Spleen (tissue), 11 donors: ENCODE data around the gene CSH1. TPM values are rescaled to one million over a fixed set of nuclear protein-coding genes. Genes with fewer than 3 reads are reported as not detected.
"Not testable (repeated sequence)": the region's sequence is repeated elsewhere in the genome, so short reads cannot be mapped to it uniquely, and the experiment has no call there.

Experiments used
- DNase-seq: peaks from one replicate; pipeline ENCODE4 v3.0.0-alpha.2; 2020
- H3K27ac ChIP-seq, 8 donors: fragments of 200-600 bp; sonication (generic) in 7 of 8; 1 replicate in 4 of 8; 2 replicates in 4 of 8; pipeline versions ENCODE4 v1.5.0 to v1.8.0; 2016 to 2021; ENCODE audit warnings: inconsistent platforms in 4 of 8, mild to moderate bottlenecking in 4 of 8, moderate library complexity in 1 of 8
- H3K27me3 ChIP-seq, 7 donors: fragments of 200-600 bp; sonication (generic) in 6 of 7; replicated peaks in 1 of 7; 1 replicate in 4 of 7; 2 replicates in 3 of 7; pipeline versions ENCODE4 v1.5.0 to v1.8.0; 2016 to 2021; ENCODE audit warnings: inconsistent platforms in 3 of 7, mild to moderate bottlenecking in 1 of 7
- H3K36me3 ChIP-seq, 6 donors: fragments of 200-600 bp; sonication (generic) in 5 of 6; 1 replicate in 4 of 6; 2 replicates in 2 of 6; pipeline versions ENCODE4 v1.5.0 to v1.8.0; 2016 to 2021; ENCODE audit warnings: inconsistent platforms in 2 of 6
- H3K4me1 ChIP-seq, 6 donors: fragments of 200-600 bp; sonication (generic) in 5 of 6; 1 replicate in 3 of 6; 2 replicates in 3 of 6; pipeline versions ENCODE4 v1.5.0 to v1.8.0; 2016 to 2021; ENCODE audit warnings: inconsistent platforms in 3 of 6
- H3K4me3 ChIP-seq, 8 donors: fragments of 200-600 bp; sonication (generic) in 7 of 8; 1 replicate in 4 of 8; 2 replicates in 4 of 8; pipeline versions ENCODE4 v1.5.0 to v1.8.0; 2016 to 2021; ENCODE audit warnings: inconsistent platforms in 4 of 8, mild to moderate bottlenecking in 4 of 8, moderate library complexity in 2 of 8
- H3K9me3 ChIP-seq, 8 donors: fragments of 200-600 bp; sonication (generic) in 7 of 8; 1 replicate in 4 of 8; 2 replicates in 4 of 8; pipeline versions ENCODE4 v1.5.0 to v1.8.0; 2016 to 2021; ENCODE audit warnings: inconsistent platforms in 4 of 8
- POLR2A ChIP-seq, 3 donors: fragments of 450-650 bp; IDR thresholded peaks; one replicate each; pipeline ENCODE4 v1.5.1; 2017; ENCODE audit warnings: antibody characterized with exemption in 3 of 3, mild to moderate bottlenecking in 1 of 3
- POLR2AphosphoS5 ChIP-seq, 3 donors: sonication (generic); formaldehyde crosslinking; IDR thresholded peaks; one replicate each; pipeline ENCODE4 v1.5.1; 2017; ENCODE audit warnings: antibody characterized with exemption in 3 of 3
- WGBS, 5 donors: extraction: QIAGEN DNeasy Blood & Tissue Kit in 3 of 5; methylation state at CpG; one replicate each; pipeline versions ENCODE4 v1.1.5 to v1.1.7; 2013 to 2018; 5-methylcytosine and 5-hydroxymethylcytosine counted together
- intact Hi-C: fragments of 100-400 bp; cut with DNase I; formaldehyde crosslinking; loops from one replicate; pipeline ENCODE4 v1.15.0; 2023; ENCODE audit warnings: low total_unique reads
- polyA plus RNA-seq, 3 donors: library from polyadenylated mRNA; stranded (reverse); fragments of 200-250 nt; gene quantifications; one replicate each; pipeline ENCODE4 v1.2.1, GENCODE V29; 2013
- total RNA-seq, 7 donors: library from RNA; depleted of rRNA in 3 of 7; stranded (reverse); fragments of >200 nt in 3 of 7; fragmentation: NEBNext Ultra II Directional in 4 of 7; extraction: Animal tissue kit (Norgen Biotek cat#: 25700) in 4 of 7; gene quantifications; one replicate each; pipeline versions ENCODE4 v1.1.0 to v1.2.1, GENCODE V29; 2016 to 2021
- TF ChIP-seq, protein P1 (sequence below), 11 experiments: fragments of 200-600 bp in 7 of 11; fragments of 450-650 bp in 4 of 11; sonication (generic) in 4 of 11; IDR thresholded peaks in 8 of 11; conservative IDR thresholded peaks in 3 of 11; 1 replicate in 7 of 11; 2 replicates in 4 of 11; pipeline versions ENCODE4 v1.4.0 to v1.8.0; 2016 to 2021; ENCODE audit warnings: antibody characterized with exemption in 11 of 11, inconsistent platforms in 4 of 11, mild to moderate bottlenecking in 1 of 11
- donor health status: healthy with polysubstance abuse.
- donor health status: DM: no; HTN: no; CAD: no; lungs with moderate emphysema.
- donor health status: DM: no; HTN: no; CAD: no.
- donor health status: Bipolar disorder and iron deficiency.
- donor health status: healthy.
- donor health status: DM: no; HTN: no; CAD: no.
- donor health status: DM: yes; HTN: yes; CAD: no.

The CSH1 gene
- total and polyA plus RNA-seq, 10 donors: not detected

DNA sequence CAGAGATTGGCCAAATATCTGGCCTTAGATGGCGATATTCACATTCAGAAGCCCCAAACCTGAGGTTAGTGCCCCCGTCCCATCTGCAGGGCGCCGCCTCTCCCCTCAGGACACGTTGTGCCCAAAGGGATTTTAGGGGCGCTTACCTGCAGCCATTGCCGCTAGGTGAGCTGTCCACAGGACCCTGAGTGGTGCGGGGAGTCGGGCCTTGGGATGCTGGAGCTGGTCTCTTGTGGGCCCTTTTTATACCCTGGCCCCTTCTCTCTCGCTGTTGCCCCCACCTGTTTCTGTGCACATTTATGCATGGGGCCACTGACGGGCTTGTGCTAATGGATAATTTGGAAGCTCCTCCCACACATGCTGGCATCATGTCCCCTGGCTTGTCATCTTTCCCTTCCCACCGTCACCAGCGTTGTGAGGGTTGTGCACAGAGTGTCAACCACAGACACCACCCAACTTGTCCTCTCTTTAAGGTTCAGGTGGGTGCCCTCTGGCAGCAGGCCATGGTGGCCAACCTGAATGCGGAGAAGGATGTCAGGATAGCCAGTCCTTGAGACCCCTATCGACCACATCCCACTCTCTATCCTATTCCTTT, 14.8 kb upstream of the CSH1 start, which contains the start of gene CSHL1:
Gene CSHL1 (minus strand): TSS at position 218 of the 595 bp plus-strand sequence. CDS start 62 bp downstream, at position 156.
- Histone ChIP-seq H3K4me1 (peaks cover 0 to 22% (median 10%) of the 10 kb centered on the region in 6 donors), H3K9me3 (no peaks in the 10 kb centered on the region), H3K27me3 (peaks cover 0 to 5% (median 0%) of the 10 kb centered on the region in 7 donors), H3K4me3 (no peak within 1 kb of the TSS), H3K27ac (no peak within 1 kb of the TSS), H3K36me3 (no peaks in the 10 kb centered on the region)
- no peak for DNase-seq
- TF ChIP-seq POLR2AphosphoS5 (IDR thresholded peaks at IDR 0.05) (no peak), POLR2A (IDR thresholded peaks at IDR 0.05) (no peak)
- TF ChIP-seq, protein P1, sequence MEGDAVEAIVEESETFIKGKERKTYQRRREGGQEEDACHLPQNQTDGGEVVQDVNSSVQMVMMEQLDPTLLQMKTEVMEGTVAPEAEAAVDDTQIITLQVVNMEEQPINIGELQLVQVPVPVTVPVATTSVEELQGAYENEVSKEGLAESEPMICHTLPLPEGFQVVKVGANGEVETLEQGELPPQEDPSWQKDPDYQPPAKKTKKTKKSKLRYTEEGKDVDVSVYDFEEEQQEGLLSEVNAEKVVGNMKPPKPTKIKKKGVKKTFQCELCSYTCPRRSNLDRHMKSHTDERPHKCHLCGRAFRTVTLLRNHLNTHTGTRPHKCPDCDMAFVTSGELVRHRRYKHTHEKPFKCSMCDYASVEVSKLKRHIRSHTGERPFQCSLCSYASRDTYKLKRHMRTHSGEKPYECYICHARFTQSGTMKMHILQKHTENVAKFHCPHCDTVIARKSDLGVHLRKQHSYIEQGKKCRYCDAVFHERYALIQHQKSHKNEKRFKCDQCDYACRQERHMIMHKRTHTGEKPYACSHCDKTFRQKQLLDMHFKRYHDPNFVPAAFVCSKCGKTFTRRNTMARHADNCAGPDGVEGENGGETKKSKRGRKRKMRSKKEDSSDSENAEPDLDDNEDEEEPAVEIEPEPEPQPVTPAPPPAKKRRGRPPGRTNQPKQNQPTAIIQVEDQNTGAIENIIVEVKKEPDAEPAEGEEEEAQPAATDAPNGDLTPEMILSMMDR (IDR thresholded peaks at IDR 0.05 in 8 of 11, conservative IDR thresholded peaks at IDR 0.05 in 3 of 11): no peak
- 76 to 83% (median 80%) methylated on average over 15 of the region's 15 CpGs for WGBS, 5 donors
- intact Hi-C loops: loop anchor here (5.0 kb wide), 2 partner anchors 116 to 221 kb away; partner anchors contain the start of gene ERN1

DNA sequence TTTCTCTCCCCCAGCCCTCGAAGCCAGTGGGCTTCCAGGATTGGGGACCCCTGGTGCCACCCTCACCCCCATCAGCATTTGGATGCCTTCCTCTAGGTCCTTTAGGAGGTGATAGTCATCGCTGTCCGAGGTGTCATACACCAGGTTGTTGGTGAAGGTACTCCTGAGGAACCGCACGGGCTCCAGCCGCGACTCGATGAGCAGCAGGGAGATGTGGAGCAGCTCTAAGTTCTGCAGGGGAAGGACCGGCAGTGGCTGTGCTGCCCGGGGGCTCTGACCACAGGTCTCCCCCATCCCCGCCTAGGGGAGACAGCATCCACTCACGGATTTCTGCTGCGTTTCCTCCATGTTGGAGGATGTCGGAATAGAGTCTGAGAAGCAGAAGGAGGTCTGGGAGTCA, 13.7 kb upstream of the CSH1 start:
- 78 to 89% (median 86%) methylated on average over 14 of the region's 14 CpGs for WGBS, 5 donors
- no peaks in the 10 kb centered on the region for H3K36me3 ChIP-seq
- H3K27ac ChIP-seq: no peak overlapping the region
- H3K27me3 ChIP-seq: peaks cover 0 to 5% (median 0%) of the 10 kb centered on the region in 7 donors
- H3K4me3 ChIP-seq: no peak overlapping the region
- H3K9me3 ChIP-seq: no peaks in the 10 kb centered on the region
- no peak for DNase-seq
- peaks cover 0 to 13% (median 6%) of the 10 kb centered on the region in 6 donors for H3K4me1 ChIP-seq
- TF ChIP-seq, protein P1 (IDR thresholded peaks at IDR 0.05 in 8 of 11, conservative IDR thresholded peaks at IDR 0.05 in 3 of 11): no peak
- TF ChIP-seq POLR2AphosphoS5 (IDR thresholded peaks at IDR 0.05): no peak
- TF ChIP-seq POLR2A (IDR thresholded peaks at IDR 0.05): no peak
- intact Hi-C loops: loop anchor here (5.0 kb wide), 2 partner anchors 117 to 222 kb away; partner anchors contain the start of gene ERN1

DNA sequence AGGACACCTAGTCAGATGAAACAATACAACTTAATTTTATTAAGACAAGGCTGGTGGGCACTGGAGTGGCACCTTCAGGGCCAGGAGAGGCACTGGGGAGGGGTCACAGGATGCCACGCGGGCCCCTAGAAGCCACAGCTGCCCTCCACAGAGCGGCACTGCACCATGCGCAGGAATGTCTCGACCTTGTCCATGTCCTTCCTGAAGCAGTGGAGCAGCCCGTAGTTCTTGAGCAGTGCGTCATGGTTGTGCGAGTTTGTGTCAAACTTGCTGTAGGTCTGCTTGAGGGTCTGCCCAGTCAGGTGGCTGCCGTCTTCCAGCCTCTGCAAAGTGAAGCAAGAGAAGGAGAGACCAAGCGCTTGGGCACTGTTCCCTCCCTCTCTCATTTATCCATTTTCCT, 13.2 kb upstream of the CSH1 start:
- H3K27ac ChIP-seq, H3K9me3 ChIP-seq, intact Hi-C loops, H3K36me3 ChIP-seq, H3K4me3 ChIP-seq, DNase-seq, H3K27me3 ChIP-seq: not testable (repeated sequence)
- 71 to 100% (median 80%) methylated on average over 6 to 10 of the region's 10 CpGs for whole genome bisulfite sequencing, 5 donors
- H3K4me1 ChIP-seq: peaks cover 0 to 10% (median 6%) of the 10 kb centered on the region in 6 donors

DNA sequence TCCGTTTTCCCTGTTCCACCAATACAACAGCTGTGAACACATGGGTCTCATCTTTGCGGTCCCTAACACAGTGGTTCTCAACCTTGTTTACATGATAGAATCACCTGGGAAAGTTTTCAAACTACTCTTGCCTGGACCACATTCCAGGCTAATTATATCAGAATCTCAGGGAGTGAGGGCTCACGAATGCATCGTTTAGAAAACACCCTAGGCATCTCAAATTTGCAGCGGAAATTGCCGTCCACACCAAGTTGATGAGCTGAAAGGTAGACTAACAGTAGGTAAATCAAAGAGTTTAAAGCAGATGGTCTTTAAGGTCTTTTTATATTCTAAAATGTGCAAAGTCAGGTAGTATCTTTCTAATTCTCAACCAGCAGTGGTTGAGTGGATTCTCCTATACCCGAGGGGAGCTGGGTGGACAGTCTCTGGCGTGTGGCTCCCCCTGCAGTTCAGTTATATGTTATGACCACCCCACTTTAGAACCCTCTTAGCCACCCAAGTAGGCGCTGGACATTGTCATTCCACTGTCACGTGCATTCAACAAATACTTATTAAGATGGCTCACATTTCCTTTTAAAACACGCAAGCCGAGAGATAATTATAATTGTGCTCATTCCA, 10.9 kb upstream of the CSH1 start:
- TF ChIP-seq, protein P1 (IDR thresholded peaks at IDR 0.05 in 8 of 11, conservative IDR thresholded peaks at IDR 0.05 in 3 of 11): peak in 1 of 11 experiments; percentile 11
- H3K4me1 ChIP-seq: peaks cover 0 to 14% (median 6%) of the 10 kb centered on the region in 6 donors
- H3K4me3 ChIP-seq, H3K27ac ChIP-seq, intact Hi-C loops, H3K36me3 ChIP-seq, H3K27me3 ChIP-seq, DNase-seq, H3K9me3 ChIP-seq: not testable (repeated sequence)
- WGBS, 5 donors: 75 to 79% (median 77%) methylated on average over 10 to 12 of the region's 12 CpGs

DNA sequence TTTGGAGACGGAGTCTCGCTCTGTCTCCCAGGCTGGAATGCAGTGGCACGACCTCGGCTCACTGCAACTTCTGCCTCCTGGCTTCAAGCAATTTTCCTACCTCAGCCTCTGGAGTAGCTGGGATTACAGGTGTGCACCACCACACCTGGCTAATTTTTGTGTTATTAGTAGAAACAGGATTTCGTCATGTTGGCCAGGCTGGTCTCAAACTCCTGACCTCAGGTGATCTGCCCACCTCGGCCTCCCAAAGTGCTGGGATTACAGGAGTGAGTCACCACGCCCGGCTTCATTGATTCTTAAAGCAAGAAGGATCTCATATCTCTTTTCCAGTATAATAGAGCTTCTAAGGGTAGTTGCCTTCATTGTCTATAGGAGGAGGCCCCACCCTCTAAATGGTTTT, 8.4 kb upstream of the CSH1 start:
- DNase-seq, H3K4me3 ChIP-seq, H3K9me3 ChIP-seq, intact Hi-C loops, H3K27me3 ChIP-seq, H3K27ac ChIP-seq, H3K4me1 ChIP-seq, H3K36me3 ChIP-seq: not testable (repeated sequence)
- 91 to 95% (median 94%) methylated on average over 8 of the region's 8 CpGs for WGBS, 5 donors
